Neural crest cell (in vitro differentiated cells): ENCODE measurements around the gene TECTA. TPM values are rescaled to one million over a fixed set of nuclear protein-coding genes. Genes with fewer than 3 reads are reported as not detected.

Source experiments
- DNase-seq: peaks from one replicate; pipeline ENCODE4 v3.0.0; 2021; ENCODE audit warnings: low read depth, mixed read lengths, low spot score
- H3K27ac Mint-ChIP-seq: one replicate; pipeline ENCODE4 v1.8.0; 2021; ENCODE audit warnings: mild to moderate bottlenecking, mixed read lengths; ENCODE audit not compliant: unreplicated experiment
- H3K27me3 Mint-ChIP-seq: 2 replicates; pipeline ENCODE4 v1.8.0; 2021; ENCODE audit warnings: low read depth, mild to moderate bottlenecking, mixed read lengths
- H3K36me3 Mint-ChIP-seq: 2 replicates; pipeline ENCODE4 v1.8.0; 2021; ENCODE audit warnings: low read depth, mild to moderate bottlenecking, mixed read lengths
- H3K4me1 Mint-ChIP-seq: 2 replicates; pipeline ENCODE4 v1.8.0; 2021; ENCODE audit warnings: mixed read lengths
- H3K4me3 Mint-ChIP-seq: one replicate; pipeline ENCODE4 v1.8.0; 2021; ENCODE audit warnings: mild to moderate bottlenecking, mixed read lengths
- H3K9me3 Mint-ChIP-seq: 2 replicates; pipeline ENCODE4 v1.8.0; 2021; ENCODE audit warnings: mixed read lengths
- total RNA-seq: library from RNA; stranded (reverse); gene quantifications from 2 replicates; pipeline ENCODE4 v1.2.1, GENCODE V29; 2021
- TF ChIP-seq, protein P1 (sequence below): fragments of 200-600 bp; sonication (generic); conservative IDR thresholded peaks from 2 replicates; pipeline ENCODE4 v1.5.0; 2021; ENCODE audit warnings: antibody characterized with exemption, mild to moderate bottlenecking

The TECTA gene
- total RNA-seq, 1 donor from 2014 or later = 1.5 TPM

DNA sequence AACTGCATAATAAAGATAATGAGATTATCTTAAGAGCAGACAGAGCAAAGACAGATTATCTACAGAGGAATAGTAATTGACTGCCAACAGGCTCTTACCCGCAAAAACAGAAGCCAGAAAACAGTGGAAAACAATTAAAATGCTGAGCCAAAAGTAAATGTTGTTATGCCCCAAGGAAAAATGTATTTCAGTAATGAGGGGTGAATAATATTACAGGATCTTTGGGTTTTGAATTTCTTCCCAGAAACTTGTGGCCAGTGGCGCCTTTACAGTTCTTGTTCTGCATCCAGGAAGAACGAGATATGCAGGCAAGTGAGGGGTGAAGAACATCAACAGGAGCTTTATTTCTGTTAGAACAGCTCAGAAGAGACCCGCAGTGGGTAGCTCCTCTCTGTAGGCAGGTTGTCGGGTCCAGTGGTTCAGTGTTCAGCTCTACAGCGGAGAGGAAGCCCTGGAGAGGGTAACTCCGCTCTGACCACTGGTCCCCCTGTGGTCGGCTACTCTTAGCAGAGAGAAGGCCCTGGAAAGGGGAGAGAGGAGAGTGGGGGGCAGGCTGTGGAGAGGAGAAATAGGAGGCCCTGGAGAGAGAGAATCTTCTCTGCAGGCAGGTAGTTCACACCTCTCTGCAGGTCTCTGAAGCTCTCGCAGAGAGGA is 139.7 kb downstream of the TECTA start:
- no peak for DNase-seq
- no peaks in the 10 kb centered on the region for H3K9me3 Mint-ChIP-seq
- H3K4me1 Mint-ChIP-seq = peaks cover 46% of the 10 kb centered on the region
- H3K4me3 Mint-ChIP-seq = no peak overlapping the region
- no peak overlapping the region for H3K27ac Mint-ChIP-seq
- no peaks in the 10 kb centered on the region for H3K27me3 Mint-ChIP-seq
- TF ChIP-seq, protein P1, sequence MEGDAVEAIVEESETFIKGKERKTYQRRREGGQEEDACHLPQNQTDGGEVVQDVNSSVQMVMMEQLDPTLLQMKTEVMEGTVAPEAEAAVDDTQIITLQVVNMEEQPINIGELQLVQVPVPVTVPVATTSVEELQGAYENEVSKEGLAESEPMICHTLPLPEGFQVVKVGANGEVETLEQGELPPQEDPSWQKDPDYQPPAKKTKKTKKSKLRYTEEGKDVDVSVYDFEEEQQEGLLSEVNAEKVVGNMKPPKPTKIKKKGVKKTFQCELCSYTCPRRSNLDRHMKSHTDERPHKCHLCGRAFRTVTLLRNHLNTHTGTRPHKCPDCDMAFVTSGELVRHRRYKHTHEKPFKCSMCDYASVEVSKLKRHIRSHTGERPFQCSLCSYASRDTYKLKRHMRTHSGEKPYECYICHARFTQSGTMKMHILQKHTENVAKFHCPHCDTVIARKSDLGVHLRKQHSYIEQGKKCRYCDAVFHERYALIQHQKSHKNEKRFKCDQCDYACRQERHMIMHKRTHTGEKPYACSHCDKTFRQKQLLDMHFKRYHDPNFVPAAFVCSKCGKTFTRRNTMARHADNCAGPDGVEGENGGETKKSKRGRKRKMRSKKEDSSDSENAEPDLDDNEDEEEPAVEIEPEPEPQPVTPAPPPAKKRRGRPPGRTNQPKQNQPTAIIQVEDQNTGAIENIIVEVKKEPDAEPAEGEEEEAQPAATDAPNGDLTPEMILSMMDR = no peak
- no peaks in the 10 kb centered on the region for H3K36me3 Mint-ChIP-seq

Other genes with a start within 250 kb of the TECTA start
- gene TBCEL, start 77.1 kb upstream of the TECTA start, total RNA-seq = 18.6 and 19.7 TPM in 2 replicates
- 76.4 and 81.1 TPM in 2 replicates for gene SC5D, start 191.5 kb downstream of the TECTA start, total RNA-seq